Liver (tissue), 9 donors: Measurements from ENCODE around the gene RASAL1. TPM values are rescaled to one million over a fixed set of nuclear protein-coding genes. Genes with fewer than 3 reads are reported as not detected.

Experiments used
- DNase-seq: peaks from one replicate; pipeline ENCODE4 v3.0.0-alpha.2; 2017; ENCODE audit warnings: low spot score
- H3K27ac ChIP-seq, 2 donors: one replicate each; pipeline ENCODE4 v1.7.0; 2013; ENCODE audit warnings: inconsistent platforms in 2 of 2, low read length in 2 of 2, control low read depth in 1 of 2, low read depth in 1 of 2, mild to moderate bottlenecking in 1 of 2
- H3K27me3 ChIP-seq, 4 donors: one replicate each; pipeline versions ENCODE4 v1.6.1 to v1.7.0; 2013; ENCODE audit warnings: low read length in 3 of 4, inconsistent platforms in 1 of 4, mild to moderate bottlenecking in 1 of 4, moderate library complexity in 1 of 4; ENCODE audit not compliant: control insufficient read depth in 4 of 4, insufficient read depth in 4 of 4
- H3K36me3 ChIP-seq, 4 donors: one replicate each; pipeline versions ENCODE4 v1.6.1 to v1.7.0; 2013; ENCODE audit warnings: low read length in 3 of 4, mild to moderate bottlenecking in 3 of 4, low read depth in 1 of 4, moderate library complexity in 1 of 4; ENCODE audit not compliant: control insufficient read depth in 4 of 4, insufficient read depth in 3 of 4
- H3K4me1 ChIP-seq, 4 donors: one replicate each; pipeline versions ENCODE4 v1.6.1 to v1.7.0; 2013; ENCODE audit warnings: low read length in 3 of 4, mild to moderate bottlenecking in 3 of 4, moderate library complexity in 1 of 4; ENCODE audit not compliant: control insufficient read depth in 4 of 4, insufficient read depth in 4 of 4
- H3K4me3 ChIP-seq, 3 donors: one replicate each; pipeline versions ENCODE4 v1.6.1 to v1.7.0; 2013; ENCODE audit warnings: low read length in 3 of 3, control low read depth in 1 of 3, low read depth in 1 of 3, mild to moderate bottlenecking in 1 of 3
- H3K9ac ChIP-seq, 2 donors: one replicate each; pipeline ENCODE4 v1.7.0; 2013; ENCODE audit warnings: low read length in 2 of 2, mild to moderate bottlenecking in 2 of 2, moderate library complexity in 2 of 2, control low read depth in 1 of 2, low read depth in 1 of 2
- H3K9me3 ChIP-seq, 4 donors: one replicate each; pipeline versions ENCODE4 v1.6.1 to v1.7.0; 2013; ENCODE audit warnings: low read length in 3 of 4; ENCODE audit not compliant: control insufficient read depth in 4 of 4
- FOXA1 ChIP-seq: IDR thresholded peaks from 2 replicates; pipeline ENCODE4 v1.6.1; 2016; ENCODE audit warnings: antibody characterized with exemption
- FOXA2 ChIP-seq: IDR thresholded peaks from 2 replicates; pipeline ENCODE4 v1.6.1; 2016; ENCODE audit warnings: antibody characterized with exemption
- HNF4G ChIP-seq: IDR thresholded peaks from 2 replicates; pipeline ENCODE4 v1.6.1; 2016; ENCODE audit warnings: antibody characterized with exemption
- JUND ChIP-seq, 2 donors: IDR thresholded peaks; 2 replicates each; pipeline ENCODE4 v1.6.1; 2016; ENCODE audit warnings: antibody characterized with exemption in 2 of 2
- RAD21 ChIP-seq, 2 donors: IDR thresholded peaks; 2 replicates each; pipeline ENCODE4 v1.6.1; 2016; ENCODE audit warnings: antibody characterized with exemption in 2 of 2, mild to moderate bottlenecking in 2 of 2
- SP1 ChIP-seq: IDR thresholded peaks from 2 replicates; pipeline ENCODE4 v1.6.1; 2018; ENCODE audit warnings: antibody characterized with exemption, mild to moderate bottlenecking
- TAF1 ChIP-seq: conservative IDR thresholded peaks from 2 replicates; pipeline ENCODE4 v1.6.1; 2016; ENCODE audit warnings: antibody characterized with exemption, mild to moderate bottlenecking
- YY1 ChIP-seq: IDR thresholded peaks from 2 replicates; pipeline ENCODE4 v1.6.1; 2016; ENCODE audit warnings: antibody characterized with exemption, mild to moderate bottlenecking
- WGBS: extraction: QIAGEN DNeasy Blood & Tissue Kit; methylation state at CpG from one replicate; pipeline ENCODE4 v1.1.7; 2013; 5-methylcytosine and 5-hydroxymethylcytosine counted together
- polyA plus RNA-seq, 2 donors: library from polyadenylated mRNA; stranded (reverse) in 1 of 2; unstranded in 1 of 2; fragments of 200-250 nt in 1 of 2; fragments of >200 nt in 1 of 2; fragmentation: Nextera tagmentation in 1 of 2; extraction: Ambion mirVana in 1 of 2; gene quantifications; one replicate each; pipeline versions ENCODE4 v1.2.1 to v1.2.3, GENCODE V29; 2013 to 2015
- total RNA-seq, 2 donors: library from RNA; depleted of rRNA; stranded (reverse); fragments of >200 nt; gene quantifications; one replicate each; pipeline ENCODE4 v1.2.3, GENCODE V29; 2014
- TF ChIP-seq, protein P1 (sequence below): IDR thresholded peaks from 2 replicates; pipeline ENCODE4 v1.6.1; 2016; ENCODE audit warnings: antibody characterized with exemption, mild to moderate bottlenecking
- TF ChIP-seq, protein P2 (sequence below): fragments of 150-350 bp; IDR thresholded peaks from 2 replicates; pipeline ENCODE4 v1.5.1; 2017; ENCODE audit warnings: improper control_type of control experiment, low read depth, low read length; ENCODE audit not compliant: missing input control
- TF ChIP-seq, protein P3 (sequence below): IDR thresholded peaks from 2 replicates; pipeline ENCODE4 v1.6.1; 2016; ENCODE audit warnings: antibody characterized with exemption
- donor health status: healthy.
- donor health status: healthy.
- donor health status: healthy.
- donor health status: healthy.
- donor health status: healthy.

RASAL1 gene
- total and polyA plus RNA-seq, 4 donors, result 0.20 to 0.33 (median 0.26) TPM

DNA sequence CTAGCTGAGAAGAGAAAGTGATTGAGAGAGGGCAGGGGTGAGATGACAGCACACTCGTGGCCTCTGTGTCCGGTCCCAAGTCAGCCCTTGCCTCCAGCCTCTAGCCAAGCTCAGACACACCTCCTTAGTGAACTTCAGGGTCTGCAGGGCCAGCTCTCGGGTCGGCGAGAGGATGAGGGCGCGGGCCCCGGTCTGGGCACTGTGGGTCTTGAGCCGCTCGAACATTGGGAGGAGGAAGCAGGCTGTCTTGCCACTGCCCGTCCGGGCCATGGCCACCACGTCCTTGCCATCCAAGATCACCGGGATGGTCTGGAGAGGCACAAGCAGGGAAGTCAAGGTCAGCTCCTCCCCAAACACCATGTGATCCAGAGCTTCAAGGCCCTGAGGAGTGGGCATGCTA, 43.5 kb upstream of the RASAL1 start:
- 95% methylated on average over 14 of the region's 14 CpGs for WGBS
- peaks cover 11 to 51% (median 36%) of the 10 kb centered on the region in 4 donors for H3K36me3 ChIP-seq
- H3K9me3 ChIP-seq, result no peaks in the 10 kb centered on the region
- H3K9ac ChIP-seq, result no peak overlapping the region
- TF ChIP-seq FOXA1 (no peak), HNF4G (no peak), TAF1 (no peak), YY1 (no peak), FOXA2 (no peak), SP1 (no peak), JUND (IDR thresholded peaks at IDR 0.05) (no peak)
- TF ChIP-seq, protein P1, sequence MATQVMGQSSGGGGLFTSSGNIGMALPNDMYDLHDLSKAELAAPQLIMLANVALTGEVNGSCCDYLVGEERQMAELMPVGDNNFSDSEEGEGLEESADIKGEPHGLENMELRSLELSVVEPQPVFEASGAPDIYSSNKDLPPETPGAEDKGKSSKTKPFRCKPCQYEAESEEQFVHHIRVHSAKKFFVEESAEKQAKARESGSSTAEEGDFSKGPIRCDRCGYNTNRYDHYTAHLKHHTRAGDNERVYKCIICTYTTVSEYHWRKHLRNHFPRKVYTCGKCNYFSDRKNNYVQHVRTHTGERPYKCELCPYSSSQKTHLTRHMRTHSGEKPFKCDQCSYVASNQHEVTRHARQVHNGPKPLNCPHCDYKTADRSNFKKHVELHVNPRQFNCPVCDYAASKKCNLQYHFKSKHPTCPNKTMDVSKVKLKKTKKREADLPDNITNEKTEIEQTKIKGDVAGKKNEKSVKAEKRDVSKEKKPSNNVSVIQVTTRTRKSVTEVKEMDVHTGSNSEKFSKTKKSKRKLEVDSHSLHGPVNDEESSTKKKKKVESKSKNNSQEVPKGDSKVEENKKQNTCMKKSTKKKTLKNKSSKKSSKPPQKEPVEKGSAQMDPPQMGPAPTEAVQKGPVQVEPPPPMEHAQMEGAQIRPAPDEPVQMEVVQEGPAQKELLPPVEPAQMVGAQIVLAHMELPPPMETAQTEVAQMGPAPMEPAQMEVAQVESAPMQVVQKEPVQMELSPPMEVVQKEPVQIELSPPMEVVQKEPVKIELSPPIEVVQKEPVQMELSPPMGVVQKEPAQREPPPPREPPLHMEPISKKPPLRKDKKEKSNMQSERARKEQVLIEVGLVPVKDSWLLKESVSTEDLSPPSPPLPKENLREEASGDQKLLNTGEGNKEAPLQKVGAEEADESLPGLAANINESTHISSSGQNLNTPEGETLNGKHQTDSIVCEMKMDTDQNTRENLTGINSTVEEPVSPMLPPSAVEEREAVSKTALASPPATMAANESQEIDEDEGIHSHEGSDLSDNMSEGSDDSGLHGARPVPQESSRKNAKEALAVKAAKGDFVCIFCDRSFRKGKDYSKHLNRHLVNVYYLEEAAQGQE, result no peak
- TF ChIP-seq, protein P2, sequence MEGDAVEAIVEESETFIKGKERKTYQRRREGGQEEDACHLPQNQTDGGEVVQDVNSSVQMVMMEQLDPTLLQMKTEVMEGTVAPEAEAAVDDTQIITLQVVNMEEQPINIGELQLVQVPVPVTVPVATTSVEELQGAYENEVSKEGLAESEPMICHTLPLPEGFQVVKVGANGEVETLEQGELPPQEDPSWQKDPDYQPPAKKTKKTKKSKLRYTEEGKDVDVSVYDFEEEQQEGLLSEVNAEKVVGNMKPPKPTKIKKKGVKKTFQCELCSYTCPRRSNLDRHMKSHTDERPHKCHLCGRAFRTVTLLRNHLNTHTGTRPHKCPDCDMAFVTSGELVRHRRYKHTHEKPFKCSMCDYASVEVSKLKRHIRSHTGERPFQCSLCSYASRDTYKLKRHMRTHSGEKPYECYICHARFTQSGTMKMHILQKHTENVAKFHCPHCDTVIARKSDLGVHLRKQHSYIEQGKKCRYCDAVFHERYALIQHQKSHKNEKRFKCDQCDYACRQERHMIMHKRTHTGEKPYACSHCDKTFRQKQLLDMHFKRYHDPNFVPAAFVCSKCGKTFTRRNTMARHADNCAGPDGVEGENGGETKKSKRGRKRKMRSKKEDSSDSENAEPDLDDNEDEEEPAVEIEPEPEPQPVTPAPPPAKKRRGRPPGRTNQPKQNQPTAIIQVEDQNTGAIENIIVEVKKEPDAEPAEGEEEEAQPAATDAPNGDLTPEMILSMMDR, result no peak
- DNase-seq, result no peak
- no peaks in the 10 kb centered on the region for H3K27me3 ChIP-seq
- H3K27ac ChIP-seq, result no peak overlapping the region
- peaks cover 0 to 11% (median 3%) of the 10 kb centered on the region in 4 donors for H3K4me1 ChIP-seq
- no peak overlapping the region for H3K4me3 ChIP-seq

DNA sequence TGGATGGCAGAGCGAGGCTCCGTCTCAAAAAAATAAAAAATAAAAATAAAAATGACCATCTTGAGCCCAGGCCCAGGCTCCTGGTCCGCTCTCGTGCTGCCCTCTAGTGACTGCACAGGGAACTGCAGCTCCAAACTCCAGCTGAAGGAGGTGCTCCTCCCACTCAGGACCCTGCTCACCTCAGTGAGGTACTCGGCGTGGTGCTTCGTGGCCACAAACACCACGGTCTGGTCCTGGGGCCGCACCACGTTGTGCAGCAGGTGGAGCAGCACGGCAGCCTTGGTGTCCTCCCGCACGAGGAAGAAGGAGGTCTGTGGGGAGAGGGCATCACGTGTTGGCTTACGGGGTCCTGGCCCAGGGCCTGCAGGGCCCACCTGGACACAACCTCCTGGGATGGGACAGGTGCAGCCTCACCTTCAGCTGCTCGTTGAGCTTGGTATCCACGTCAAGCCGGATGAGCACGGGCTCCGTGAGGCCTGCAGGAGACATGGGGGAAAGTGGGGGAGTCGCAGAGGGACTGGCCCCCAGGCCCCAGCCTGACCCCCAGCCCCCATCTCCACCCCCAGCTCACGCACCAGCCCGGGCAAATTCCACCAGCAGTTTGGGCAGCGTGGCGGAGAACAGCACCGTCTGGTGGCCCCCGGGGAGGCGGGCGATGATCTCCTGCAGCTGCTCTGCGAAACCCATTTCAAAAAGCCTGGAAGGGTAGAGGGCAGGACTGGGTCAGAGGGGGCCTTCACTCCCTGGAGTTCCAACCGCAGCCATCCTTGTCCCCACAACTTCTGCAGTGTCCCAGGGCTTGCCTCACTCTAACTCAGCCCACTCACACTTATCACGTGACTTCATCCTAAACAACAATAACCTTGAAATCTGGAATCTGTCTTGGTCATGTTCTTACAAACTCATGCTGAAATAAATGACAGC, 39.2 kb upstream of the RASAL1 start:
- WGBS, result 59% methylated on average over 32 of the region's 32 CpGs

More for the DNA sequence above, 39.2 kb upstream of the RASAL1 start:
- H3K4me3 ChIP-seq, result no peak overlapping the region
- H3K27me3 ChIP-seq, result no peaks in the 10 kb centered on the region
- no peaks in the 10 kb centered on the region for H3K4me1 ChIP-seq
- peaks cover 20 to 80% (median 62%) of the 10 kb centered on the region in 4 donors for H3K36me3 ChIP-seq
- peak; percentile 88 for DNase-seq
- TF ChIP-seq TAF1, result no peak
- TF ChIP-seq, protein P2, result peak; percentile 97
- TF ChIP-seq RAD21 (IDR thresholded peaks at IDR 0.05), result peak; percentile 84 to 90
- TF ChIP-seq, protein P3, sequence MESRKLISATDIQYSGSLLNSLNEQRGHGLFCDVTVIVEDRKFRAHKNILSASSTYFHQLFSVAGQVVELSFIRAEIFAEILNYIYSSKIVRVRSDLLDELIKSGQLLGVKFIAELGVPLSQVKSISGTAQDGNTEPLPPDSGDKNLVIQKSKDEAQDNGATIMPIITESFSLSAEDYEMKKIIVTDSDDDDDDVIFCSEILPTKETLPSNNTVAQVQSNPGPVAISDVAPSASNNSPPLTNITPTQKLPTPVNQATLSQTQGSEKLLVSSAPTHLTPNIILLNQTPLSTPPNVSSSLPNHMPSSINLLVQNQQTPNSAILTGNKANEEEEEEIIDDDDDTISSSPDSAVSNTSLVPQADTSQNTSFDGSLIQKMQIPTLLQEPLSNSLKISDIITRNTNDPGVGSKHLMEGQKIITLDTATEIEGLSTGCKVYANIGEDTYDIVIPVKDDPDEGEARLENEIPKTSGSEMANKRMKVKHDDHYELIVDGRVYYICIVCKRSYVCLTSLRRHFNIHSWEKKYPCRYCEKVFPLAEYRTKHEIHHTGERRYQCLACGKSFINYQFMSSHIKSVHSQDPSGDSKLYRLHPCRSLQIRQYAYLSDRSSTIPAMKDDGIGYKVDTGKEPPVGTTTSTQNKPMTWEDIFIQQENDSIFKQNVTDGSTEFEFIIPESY, result no peak
- no peak overlapping the region for H3K9ac ChIP-seq
- no peak overlapping the region for H3K27ac ChIP-seq
- no peaks in the 10 kb centered on the region for H3K9me3 ChIP-seq
